IMR-90 (cell line): Measurements from ENCODE around the gene PPFIA1. TPM values are rescaled to one million over a fixed set of nuclear protein-coding genes. Genes with fewer than 3 reads are reported as not detected.

Experiments used
- ATAC-seq: fragments of 200-7000 bp; cut with Tn5 transposase; 2 replicates; pipeline ENCODE4 v1.9.1; 2020; ENCODE audit warnings: low read depth, mild to moderate bottlenecking, moderate library complexity
- BruUV-seq: library from RNA; stranded (reverse); fragments of 400-500 nt; replicated peaks from 2 replicates; lab custom pipeline; 2021; lab: Mats Ljungman, UMichigan
- CTCF ChIA-PET: fragments of 300-600 bp; formaldehyde crosslinking; extraction: SDS; loops from one replicate; lab custom pipeline; 2021; ENCODE audit warnings: antibody characterized with exemption; lab: Yijun Ruan, JAX
- POLR2A ChIA-PET: fragments of 300-600 bp; sonication (Branson Sonifier 250); formaldehyde crosslinking; loops from one replicate; lab custom pipeline; 2022; ENCODE audit warnings: antibody characterized with exemption; ENCODE audit not compliant: unreplicated experiment; lab: Charles Lee
- DNase-seq: peaks from one replicate; pipeline ENCODE4 v3.0.0; 2013
- H2AFZ ChIP-seq: replicated peaks from 2 replicates; pipeline ENCODE3; 2013; ENCODE audit warnings: low read length, mild to moderate bottlenecking; ENCODE audit not compliant: poor library complexity
- H2AK5ac ChIP-seq: 2 replicates; pipeline ENCODE4 v1.6.1; 2013; ENCODE audit warnings: low read depth, low read length, inconsistent platforms
- H2AK9ac ChIP-seq: replicated peaks from 2 replicates; pipeline ENCODE3; 2013; ENCODE audit warnings: mild to moderate bottlenecking, low read depth, low read length, moderate library complexity; ENCODE audit not compliant: poor library complexity
- H2BK120ac ChIP-seq: 2 replicates; pipeline ENCODE4 v1.6.1; 2013; ENCODE audit warnings: low read depth, low read length, inconsistent platforms
- H2BK15ac ChIP-seq: 3 replicates; pipeline ENCODE4 v1.6.1; 2013; ENCODE audit warnings: low read depth, low read length, inconsistent platforms
- H2BK20ac ChIP-seq: 2 replicates; pipeline ENCODE4 v1.6.1; 2013; ENCODE audit warnings: low read depth, mild to moderate bottlenecking, inconsistent platforms, low read length, moderate library complexity
- H2BK5ac ChIP-seq: 2 replicates; pipeline ENCODE4 v1.6.1; 2013; ENCODE audit warnings: mild to moderate bottlenecking, low read depth, low read length, inconsistent platforms; ENCODE audit not compliant: poor library complexity, severe bottlenecking
- H3K14ac ChIP-seq: replicated peaks from 2 replicates; pipeline ENCODE4 v1.6.1; 2013; ENCODE audit warnings: low read depth, low read length, inconsistent platforms
- H3K18ac ChIP-seq: 2 replicates; pipeline ENCODE4 v1.6.1; 2013; ENCODE audit warnings: low read depth, low read length, control low read depth
- H3K23ac ChIP-seq: 2 replicates; pipeline ENCODE4 v1.6.1; 2013; ENCODE audit warnings: low read depth, low read length, inconsistent platforms
- H3K27ac ChIP-seq: 2 replicates; pipeline ENCODE4 v1.5.1; 2013; ENCODE audit warnings: mild to moderate bottlenecking, control low read depth, low read length; ENCODE audit not compliant: insufficient read depth
- H3K27me3 ChIP-seq: 2 replicates; pipeline ENCODE4 v1.6.1; 2013; ENCODE audit warnings: low read length; ENCODE audit not compliant: control insufficient read depth, insufficient read depth
- H3K36me3 ChIP-seq: 2 replicates; pipeline ENCODE4 v1.6.1; 2013; ENCODE audit warnings: low read length, mixed read lengths; ENCODE audit not compliant: control insufficient read depth, insufficient read depth
- H3K4ac ChIP-seq: 2 replicates; pipeline ENCODE4 v1.6.1; 2013; ENCODE audit warnings: low read depth, low read length, inconsistent platforms
- H3K4me1 ChIP-seq: 2 replicates; pipeline ENCODE4 v1.6.1; 2013; ENCODE audit warnings: low read length, mixed read lengths; ENCODE audit not compliant: control insufficient read depth, insufficient read depth
- H3K4me2 ChIP-seq: 2 replicates; pipeline ENCODE4 v1.6.1; 2013; ENCODE audit warnings: low read depth, mild to moderate bottlenecking, control low read depth, low read length, moderate library complexity
- H3K4me3 ChIP-seq: 2 replicates; pipeline ENCODE4 v1.5.1; 2013; ENCODE audit warnings: low read depth, mild to moderate bottlenecking, control low read depth, low read length, moderate library complexity; ENCODE audit not compliant: insufficient read depth
- H3K56ac ChIP-seq: 2 replicates; pipeline ENCODE4 v1.6.1; 2013; ENCODE audit warnings: low read length, inconsistent platforms; ENCODE audit not compliant: insufficient read depth; ENCODE audit errors: extremely low read depth
- H3K79me1 ChIP-seq, 2 experiments: 2 replicates each; pipeline ENCODE4 v1.6.1; 2013; ENCODE audit warnings: low read length in 2 of 2, inconsistent platforms in 1 of 2, low read depth in 1 of 2
- H3K9ac ChIP-seq: 2 replicates; pipeline ENCODE4 v1.6.1; 2013; ENCODE audit warnings: low read depth, low read length, control low read depth
- H3K9me1 ChIP-seq: 2 replicates; pipeline ENCODE4 v1.6.1; 2013; ENCODE audit warnings: low read length, inconsistent platforms; ENCODE audit not compliant: insufficient read depth
- H3K9me3 ChIP-seq: 2 replicates; pipeline ENCODE4 v1.6.1; 2013; ENCODE audit warnings: low read length; ENCODE audit not compliant: control insufficient read depth, insufficient read depth
- H4K20me1 ChIP-seq: 2 replicates; pipeline ENCODE4 v1.6.1; 2013; ENCODE audit warnings: low read length, inconsistent platforms; ENCODE audit not compliant: insufficient read depth
- H4K5ac ChIP-seq: 2 replicates; pipeline ENCODE4 v1.6.1; 2013; ENCODE audit warnings: mild to moderate bottlenecking, low read depth, low read length, control low read depth
- H4K8ac ChIP-seq, 2 experiments: 2 replicates each; pipeline ENCODE4 v1.6.1; 2013; ENCODE audit warnings: low read depth in 2 of 2, low read length in 2 of 2, control low read depth in 1 of 2, inconsistent platforms in 1 of 2
- H4K91ac ChIP-seq: 2 replicates; pipeline ENCODE4 v1.6.1; 2013; ENCODE audit warnings: low read depth, low read length, inconsistent platforms; ENCODE audit not compliant: insufficient read depth
- NFE2L2 ChIP-seq: fragments of 150-350 bp; IDR thresholded peaks from 2 replicates; pipeline ENCODE4 v1.6.1; 2016; ENCODE audit warnings: low read depth, mild to moderate bottlenecking, low read length
- WGBS, 2 experiments: methylation state at CpG; one replicate each; pipeline versions ENCODE4 v1.1.5 to v1.1.7; 2013; ENCODE audit warnings: missing lambda C conversion rate in 2 of 2; ENCODE audit not compliant: insufficient read length in 1 of 2; ENCODE audit errors: extremely low coverage in 2 of 2; 5-methylcytosine and 5-hydroxymethylcytosine counted together
- dilution Hi-C: fragments of 300-500 bp; cut with HindIII; formaldehyde crosslinking; loops from one replicate; pipeline ENCODE4 v1.14.3; 2018; ENCODE audit warnings: low sequenced_read_pairs; ENCODE audit not compliant: unreplicated experiment
- in situ Hi-C: fragments of 300-500 bp; cut with MboI; formaldehyde crosslinking; loops from 3 replicates; pipeline ENCODE4 v1.14.3; 2019; ENCODE audit warnings: low sequenced_read_pairs, inconsistent platforms, mixed read lengths
- intact Hi-C: fragments of 100-400 bp; cut with micrococcal nuclease; formaldehyde crosslinking; loops from 2 replicates; pipeline ENCODE4 v1.10.0; 2022
- polyA plus RNA-seq, 3 experiments: library from polyadenylated mRNA; depleted of rRNA; stranded (reverse); fragments of >200 nt; gene quantifications; 2 replicates each; pipeline ENCODE4 v1.2.3, GENCODE V29; 2012; ENCODE audit warnings: low replicate concordance in 1 of 3
- total RNA-seq: library from RNA; depleted of rRNA; stranded (reverse); fragments of >200 nt; gene quantifications from 2 replicates; pipeline ENCODE4 v1.2.3, GENCODE V29; 2012
- TF ChIP-seq, protein P1 (sequence below): fragments of 150-350 bp; IDR thresholded peaks from 2 replicates; pipeline ENCODE4 v1.6.1; 2017; ENCODE audit warnings: mild to moderate bottlenecking, antibody characterized with exemption, low read length, low read depth

The PPFIA1 gene
- total and polyA plus RNA-seq, 2 of the 4 experiments (the other 2 are of a cell fraction) = 25.6 to 37.2 TPM

DNA sequence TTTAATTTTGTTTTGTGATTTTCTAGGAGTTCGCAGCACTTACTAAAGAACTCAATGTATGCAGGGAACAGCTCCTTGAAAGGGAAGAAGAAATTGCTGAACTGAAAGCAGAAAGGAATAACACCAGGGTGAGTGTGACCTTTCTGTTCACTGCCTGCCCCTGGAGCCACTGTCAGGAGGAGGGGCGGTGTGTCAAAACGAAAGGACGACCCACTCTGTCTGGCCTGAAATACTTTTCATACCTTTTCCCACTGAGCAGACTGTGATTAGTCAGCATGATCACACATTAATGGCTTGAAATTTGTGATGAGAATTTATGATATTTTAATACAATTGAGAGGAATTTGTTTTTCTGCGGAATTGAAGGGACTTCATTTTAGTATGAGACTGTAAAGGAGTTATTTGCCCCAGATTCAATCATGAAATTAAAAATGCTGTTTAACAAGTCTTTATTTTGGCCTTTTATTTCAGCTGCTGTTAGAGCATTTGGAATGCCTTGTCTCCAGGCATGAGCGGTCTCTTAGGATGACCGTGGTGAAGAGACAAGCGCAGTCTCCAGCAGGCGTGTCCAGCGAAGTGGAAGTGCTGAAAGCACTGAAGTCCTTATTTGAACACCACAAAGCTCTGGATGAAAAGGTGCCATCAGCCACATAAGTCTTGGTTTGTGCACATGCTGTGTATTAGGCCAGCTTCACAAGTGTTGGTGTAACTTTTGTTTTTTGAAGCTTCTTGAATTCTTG, 54.1 kb downstream of the PPFIA1 start:
- Histone ChIP-seq H4K91ac (no peak overlapping the region), H3K4me3 (no peak overlapping the region), H4K20me1 (no peaks in the 10 kb centered on the region), H3K36me3 (peaks cover 19% of the 10 kb centered on the region), H3K56ac (no peak overlapping the region), H3K18ac (no peak overlapping the region), H3K9me3 (no peaks in the 10 kb centered on the region), H3K9me1 (peaks cover 18% of the 10 kb centered on the region), H2AK5ac (no peak overlapping the region), H2BK5ac (peak overlapping the region; percentile 41), H4K8ac (peak overlapping the region in 1 of 2 experiments; percentile 68; a peak in 1 of 4 replicates), H3K23ac (no peak overlapping the region; the same call in 1 of the 2 replicates), H3K79me1 (peaks cover 0 to 55% of the 10 kb centered on the region in 2 experiments), H3K27ac (peak overlapping the region; percentile 25; the same call in 1 of the 2 replicates), H2AK9ac (no peak overlapping the region), H2BK20ac (no peak overlapping the region), H3K4me1 (peaks cover 14% of the 10 kb centered on the region), H3K9ac (no peak overlapping the region), H3K27me3 (no peaks in the 10 kb centered on the region), H3K4ac (no peak overlapping the region), H2BK15ac (no peak overlapping the region), H3K14ac (peak overlapping the region; percentile 56; the same call in 1 of the 2 replicates), H3K4me2 (peak overlapping the region; percentile 12; the same call in 1 of the 2 replicates), H2AFZ (no peak overlapping the region), H4K5ac (peak overlapping the region; percentile 8; the same call in 1 of the 2 replicates), H2BK120ac (0 out of 2 replicates have a peak overlapping the region, but pooled peaks have one; percentile 2)
- intact Hi-C loops (loop anchor here (10.0 kb wide), 1 partner anchor 120 kb away; the partner anchor contains the start of gene FADD), in situ Hi-C loops (no loop called here), dilution Hi-C loops (no loop called here)
- TF ChIP-seq, protein P1, sequence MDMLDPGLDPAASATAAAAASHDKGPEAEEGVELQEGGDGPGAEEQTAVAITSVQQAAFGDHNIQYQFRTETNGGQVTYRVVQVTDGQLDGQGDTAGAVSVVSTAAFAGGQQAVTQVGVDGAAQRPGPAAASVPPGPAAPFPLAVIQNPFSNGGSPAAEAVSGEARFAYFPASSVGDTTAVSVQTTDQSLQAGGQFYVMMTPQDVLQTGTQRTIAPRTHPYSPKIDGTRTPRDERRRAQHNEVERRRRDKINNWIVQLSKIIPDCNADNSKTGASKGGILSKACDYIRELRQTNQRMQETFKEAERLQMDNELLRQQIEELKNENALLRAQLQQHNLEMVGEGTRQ = no peak
- TF ChIP-seq NFE2L2 = no peak
- BruUV-seq = no TSS peak
- ATAC-seq = peak; percentile 38
- POLR2A ChIA-PET = no interaction called here
- 100% methylated on average over 1 of the region's 10 CpGs; no CpG with 5 or more reads in 1 of the 2 experiments for WGBS, 2 experiments
- CTCF ChIA-PET = no interaction called here
- DNase-seq = no peak
